Stimulated activated CD4-positive, alpha-beta T cell treated with anti-CD3 and anti-CD28 coated beads, Interleukin-12 subunit alpha, Interleukin-12 subunit beta, amount 100 ng/mL, for 4 hours (primary cell): ENCODE results near the gene CTDSPL.
A peak's percentile ranks its signal among the peaks of the same experiment; 100 is the strongest.

ENCODE experiments used
- DNase-seq: peaks from one replicate; pipeline ENCODE4 v3.0.0-alpha.2; 2020

The CTDSPL gene

DNA sequence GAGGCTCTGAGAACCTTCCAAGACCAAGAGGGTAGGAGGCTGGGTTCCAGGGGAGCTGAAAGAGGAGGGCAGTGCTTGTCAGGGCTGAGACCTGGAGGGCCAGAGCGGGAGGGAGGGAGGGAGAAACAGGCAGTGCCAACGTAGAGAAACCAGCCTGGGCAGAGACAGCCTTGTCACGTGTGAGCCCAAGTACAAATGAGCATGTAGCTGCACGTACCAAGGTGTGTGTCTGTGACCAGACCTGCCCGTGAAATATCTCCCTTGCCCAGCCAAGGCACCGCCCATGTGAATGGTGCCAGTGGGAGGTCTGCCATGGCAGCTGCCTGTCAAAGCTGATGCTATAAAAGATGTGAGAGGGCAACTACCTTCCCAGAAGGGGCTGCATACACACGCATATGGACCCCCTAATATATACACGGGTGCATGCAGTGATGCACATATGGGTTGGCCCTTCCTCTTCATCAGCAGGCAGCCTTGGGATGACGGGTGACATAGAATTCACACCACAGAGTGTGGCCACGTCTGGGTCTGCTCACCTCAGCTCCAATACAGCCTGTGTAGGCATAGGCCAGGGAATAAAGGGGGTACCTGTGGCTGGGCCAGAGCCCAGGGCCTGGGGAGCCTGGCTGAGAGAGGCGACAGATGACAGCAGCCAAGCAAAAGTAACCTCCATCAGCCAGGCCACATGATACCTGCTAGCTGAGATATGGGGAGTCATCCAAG lies 7.8 kb upstream of the CTDSPL start:
- DNase-seq, result no peak

DNA sequence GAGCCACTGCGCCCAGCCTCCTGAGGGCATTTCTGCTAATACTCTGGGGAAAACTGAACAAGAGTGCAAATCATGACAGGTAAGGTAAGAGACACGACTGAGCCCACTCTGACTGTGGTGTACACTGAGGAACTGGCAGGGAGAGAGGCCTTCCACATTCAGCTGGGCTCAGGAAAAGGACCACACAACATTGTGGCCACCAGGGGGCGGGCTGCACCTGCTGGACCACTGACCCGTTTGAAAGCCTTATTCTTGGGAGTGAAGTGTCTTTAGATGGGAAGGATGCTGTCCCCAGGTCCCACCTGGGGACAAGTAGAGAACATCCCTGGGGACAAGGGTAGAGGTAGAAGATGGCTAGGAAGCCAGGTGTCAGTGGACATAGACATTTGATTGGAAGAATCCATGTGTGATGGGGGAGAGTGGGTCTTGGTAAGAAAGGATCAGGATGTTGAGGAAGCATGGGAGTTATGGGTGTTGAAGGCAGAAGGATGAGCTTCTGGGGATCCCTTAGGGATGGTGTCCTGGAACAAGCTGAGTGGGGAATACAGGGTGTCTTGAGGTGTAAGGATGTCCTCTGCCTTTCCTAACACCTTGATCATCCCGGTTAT lies 6.2 kb upstream of the CTDSPL start:
- DNase-seq, result peak; percentile 76

DNA sequence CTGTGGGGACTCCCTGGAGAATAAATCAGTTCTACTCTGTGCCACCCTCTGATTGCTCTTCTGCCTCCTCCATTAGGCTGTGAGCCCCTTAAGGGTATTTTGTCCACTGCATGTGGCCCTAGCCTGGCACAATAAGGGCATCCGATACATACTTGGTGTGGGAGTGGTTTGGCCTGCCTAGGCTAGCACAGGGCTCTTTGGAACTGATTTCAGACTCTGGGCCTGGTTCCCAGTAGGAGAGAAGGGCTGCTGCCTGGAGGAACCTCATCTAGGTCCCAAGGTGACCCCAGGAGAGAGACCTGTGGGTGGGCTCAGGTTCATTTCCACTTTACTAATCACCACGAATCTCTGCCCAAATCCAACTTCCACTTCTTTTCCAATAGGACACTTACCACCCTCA lies 5.3 kb upstream of the CTDSPL start:
- no peak for DNase-seq

DNA sequence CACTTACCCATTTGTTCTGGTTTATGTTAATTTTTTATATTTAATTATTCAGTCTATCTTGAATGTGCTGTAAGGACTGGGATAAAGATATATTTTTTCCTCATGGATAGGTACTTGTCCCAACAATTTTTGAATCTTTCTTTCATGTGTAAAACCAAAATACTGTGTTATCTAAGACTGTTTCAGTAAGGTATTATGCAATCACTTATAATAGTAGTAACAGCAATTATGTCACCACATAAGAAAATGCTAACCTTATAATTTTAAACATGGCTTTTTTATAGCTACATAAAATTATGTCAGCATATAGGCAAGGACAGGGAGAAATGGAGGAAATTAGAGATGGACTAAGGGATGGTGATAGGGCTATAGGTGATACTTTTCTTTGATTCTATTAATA lies 2.9 kb upstream of the CTDSPL start:
- DNase-seq, result no peak

GRCh38 chr3:37859354-37859753 lies 2.3 kb upstream of the CTDSPL start:
- DNase-seq, result no peak

- DNase-seq, result peak; percentile 8
Measured at GRCh38 chr3:37859908-37860199, 1.8 kb upstream of the CTDSPL start.

DNA sequence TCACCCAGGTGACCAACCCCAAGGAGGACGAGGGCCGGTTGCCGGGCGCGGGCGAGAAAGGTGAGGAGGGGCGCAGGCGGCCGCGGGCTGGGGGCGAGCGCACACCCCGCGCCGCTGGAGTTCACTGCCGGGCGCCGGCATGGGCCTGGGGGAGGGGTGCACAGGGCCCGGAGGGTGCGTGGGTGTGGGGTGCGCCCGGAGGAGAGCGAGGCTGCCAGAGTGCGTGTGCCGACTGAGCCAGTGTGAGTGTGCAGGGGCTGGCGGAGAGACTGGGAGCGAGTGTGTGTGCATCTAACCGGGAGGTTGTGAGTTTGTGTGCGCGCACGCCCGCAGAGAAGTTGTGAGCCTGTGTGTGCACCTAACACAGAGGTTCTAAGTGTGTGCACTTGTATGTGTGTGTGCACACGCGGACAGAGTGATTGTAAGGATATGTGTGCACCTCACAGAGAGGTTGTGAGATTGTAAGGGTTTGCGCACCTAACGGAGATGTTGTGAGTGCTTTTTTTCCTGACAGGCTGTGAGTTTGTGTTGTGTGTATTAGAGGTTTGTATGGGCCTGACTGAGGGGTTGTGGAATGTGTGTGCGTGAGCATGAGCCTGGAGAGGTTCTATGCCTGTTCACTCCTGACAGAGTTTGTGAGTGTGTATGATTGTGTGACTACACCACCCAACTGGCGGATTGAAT lies 681 bp downstream of the CTDSPL start:
- DNase-seq, result peak; percentile 52

GRCh38 chr3:37862903-37863815 lies 1.5 kb downstream of the CTDSPL start:
- no peak for DNase-seq

DNA sequence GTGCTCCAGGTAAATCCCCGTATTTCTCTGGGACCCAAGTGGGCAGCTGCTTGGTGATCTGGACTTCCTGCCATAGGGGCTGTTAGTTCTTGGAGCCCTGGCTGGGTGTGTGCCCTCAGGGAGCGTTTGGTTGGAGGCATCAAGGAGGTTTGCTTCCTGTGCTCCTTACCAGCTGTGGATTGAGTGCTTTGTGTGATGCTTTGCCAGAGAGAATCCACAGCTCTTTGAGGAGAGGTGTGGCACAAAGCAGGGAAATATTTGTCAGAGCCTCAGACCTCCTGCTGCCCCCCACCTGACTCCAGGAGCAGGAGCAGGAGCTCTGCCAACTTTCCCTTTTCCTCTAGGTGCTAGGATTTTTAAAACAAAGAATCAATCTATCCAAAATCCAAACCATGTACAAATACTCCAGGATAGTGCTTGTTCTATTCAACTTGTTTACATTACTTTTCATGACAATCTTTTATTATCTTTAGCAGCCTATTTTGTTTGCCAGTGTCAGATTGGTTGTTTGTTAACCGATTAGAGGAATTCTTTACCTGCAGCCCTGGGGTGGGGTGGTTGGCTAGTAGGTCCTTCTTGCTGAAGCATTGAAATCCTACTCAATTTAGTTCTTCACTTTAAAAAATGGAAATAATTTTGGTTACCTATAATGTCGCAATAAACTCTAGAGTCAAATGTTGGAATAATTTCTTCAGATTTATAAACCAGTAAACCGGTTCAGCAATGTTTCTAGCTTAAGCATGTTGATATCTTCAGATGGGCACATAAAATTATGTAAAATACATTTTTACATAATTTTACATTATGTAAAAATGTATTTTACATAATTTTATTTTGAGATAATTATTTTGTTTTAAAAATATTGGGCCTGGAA lies 2.5 kb downstream of the CTDSPL start:
- DNase-seq, result no peak

DNA sequence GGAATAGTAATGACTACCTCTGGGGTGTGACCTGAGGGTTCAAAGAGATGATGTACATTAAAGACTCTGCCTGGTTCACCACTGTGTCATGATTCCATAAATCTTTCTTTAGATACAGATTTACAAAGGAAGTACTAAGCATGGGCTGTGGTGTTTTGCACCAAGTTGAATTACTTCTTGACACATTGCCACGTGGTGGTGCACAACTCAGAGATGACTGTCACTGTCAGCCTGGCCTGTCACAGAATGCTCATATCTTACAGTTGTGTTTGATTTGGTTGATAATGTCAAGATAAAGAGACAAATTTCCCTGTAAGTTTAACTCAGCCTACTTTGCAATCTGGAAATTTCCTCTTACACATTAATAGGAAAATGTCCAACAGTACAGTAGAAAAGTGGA lies 3.2 kb downstream of the CTDSPL start:
- DNase-seq, result no peak

DNA sequence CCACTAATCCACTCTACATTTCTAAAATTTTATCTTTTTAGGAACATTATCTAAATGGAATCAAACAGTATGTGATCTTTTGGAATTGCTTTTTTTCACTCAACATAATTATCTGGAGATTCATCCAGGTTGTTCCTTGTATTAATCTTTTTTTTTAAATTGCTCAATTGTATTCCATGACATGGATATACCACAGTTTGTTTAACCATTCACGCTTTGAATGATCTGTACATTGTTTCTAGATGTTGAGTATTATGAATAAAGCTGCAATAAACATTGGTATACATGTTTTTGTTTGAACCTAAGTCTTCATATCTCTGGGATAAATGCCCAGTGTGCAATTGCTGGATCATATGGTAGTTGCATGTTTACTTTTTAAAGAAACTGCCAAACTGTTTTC lies 5.5 kb downstream of the CTDSPL start:
- no peak for DNase-seq

- DNase-seq, result no peak
Measured at GRCh38 chr3:37871858-37872257, 10.2 kb downstream of the CTDSPL start.

DNA sequence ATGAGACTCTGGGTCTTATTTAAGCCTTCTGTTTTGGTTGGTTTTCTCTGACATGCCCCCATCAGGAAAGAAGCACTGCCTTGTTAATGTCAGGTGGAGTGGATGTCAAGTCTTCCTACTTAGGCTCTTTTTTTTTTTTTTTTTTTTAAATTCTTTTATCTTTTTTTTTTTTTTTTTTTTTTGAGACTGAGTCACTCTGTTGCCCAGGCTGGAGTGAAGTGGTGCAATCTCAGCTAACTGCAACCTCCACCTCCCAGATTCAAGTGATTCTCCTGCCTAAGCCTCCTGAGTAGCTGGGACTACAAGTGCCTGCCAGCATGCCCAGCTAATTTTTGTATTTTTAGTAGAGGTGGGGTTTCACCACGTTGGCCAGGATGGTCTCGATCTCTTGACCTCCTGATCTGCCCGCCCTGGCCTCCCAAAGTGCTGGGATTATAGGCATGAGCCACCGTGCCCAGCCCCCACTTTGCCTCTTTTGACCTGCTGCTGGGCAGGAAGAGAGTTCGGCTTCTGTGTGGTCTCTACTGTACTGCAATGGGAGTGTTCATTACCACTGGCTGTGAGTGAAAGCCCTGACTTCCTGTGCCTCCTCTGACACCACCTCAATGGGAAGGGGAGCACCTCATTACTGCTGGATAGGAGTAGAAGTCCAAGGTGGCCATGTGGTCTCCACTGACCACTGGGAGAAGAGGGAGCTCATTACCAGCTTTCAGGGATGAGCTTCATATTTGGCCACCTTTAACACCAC lies 10.9 kb downstream of the CTDSPL start:
- DNase-seq, result no peak

DNA sequence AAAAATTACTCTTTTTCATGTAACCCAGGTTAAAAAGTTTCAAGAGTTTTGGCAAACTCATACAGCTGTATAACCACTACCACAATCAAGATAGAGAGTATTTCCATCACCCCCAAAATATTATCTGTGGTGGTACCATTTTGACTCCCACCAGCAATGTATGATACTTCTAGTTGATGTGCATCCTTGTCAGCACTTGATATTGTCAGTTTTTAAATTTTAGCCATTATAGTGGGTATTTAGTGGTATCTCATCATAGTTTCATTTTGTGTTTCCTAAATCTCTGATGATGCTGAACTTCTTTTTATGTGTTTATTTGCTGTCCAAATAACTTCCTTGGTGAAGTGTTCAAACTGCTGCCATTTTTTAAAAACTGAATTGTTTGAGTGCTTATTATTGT lies 14.6 kb downstream of the CTDSPL start:
- no peak for DNase-seq

- no peak for DNase-seq
Measured at GRCh38 chr3:37882711-37883110, 21.0 kb downstream of the CTDSPL start.

DNA sequence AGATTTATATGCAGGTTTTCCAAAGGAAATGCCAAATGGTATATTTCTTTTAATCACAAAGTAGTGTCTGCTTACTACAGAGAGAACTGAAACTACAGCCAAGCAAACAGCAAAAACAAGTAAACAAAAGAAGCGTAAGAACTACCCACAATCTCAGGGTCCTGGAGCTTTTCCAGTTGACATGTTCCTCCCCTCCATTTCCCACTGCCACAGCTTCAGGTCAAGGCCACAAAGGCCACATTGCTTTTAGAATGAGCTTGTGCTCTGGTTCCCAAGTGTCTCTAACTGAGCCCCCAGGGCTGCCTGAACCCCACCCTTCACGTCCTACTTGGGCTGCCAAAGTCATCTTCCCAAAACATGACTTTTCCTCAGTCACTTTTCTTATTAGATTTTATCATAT lies 24.1 kb downstream of the CTDSPL start:
- DNase-seq, result no peak

- DNase-seq, result no peak
Measured at GRCh38 chr3:37886395-37886794, 24.7 kb downstream of the CTDSPL start.

DNA sequence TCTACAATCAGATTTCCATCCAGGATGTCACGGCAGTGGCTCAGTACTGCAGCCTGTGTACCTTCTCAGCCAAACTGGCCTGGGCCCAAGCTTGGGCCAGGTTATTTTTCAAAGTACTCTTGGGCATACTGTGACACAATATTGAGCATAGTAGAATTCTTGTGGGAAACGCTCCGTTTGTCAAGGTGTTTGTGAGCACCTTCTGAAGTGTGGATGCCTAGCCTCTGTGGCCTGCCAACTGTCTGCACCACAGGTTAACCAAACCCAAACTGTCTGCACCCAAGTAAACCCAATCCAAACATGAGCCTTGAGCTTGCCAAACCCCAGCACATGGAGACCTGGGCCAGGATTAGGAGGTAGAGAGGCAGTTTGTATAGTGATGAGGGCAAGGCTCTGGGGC lies 25.4 kb downstream of the CTDSPL start:
- DNase-seq, result no peak

DNA sequence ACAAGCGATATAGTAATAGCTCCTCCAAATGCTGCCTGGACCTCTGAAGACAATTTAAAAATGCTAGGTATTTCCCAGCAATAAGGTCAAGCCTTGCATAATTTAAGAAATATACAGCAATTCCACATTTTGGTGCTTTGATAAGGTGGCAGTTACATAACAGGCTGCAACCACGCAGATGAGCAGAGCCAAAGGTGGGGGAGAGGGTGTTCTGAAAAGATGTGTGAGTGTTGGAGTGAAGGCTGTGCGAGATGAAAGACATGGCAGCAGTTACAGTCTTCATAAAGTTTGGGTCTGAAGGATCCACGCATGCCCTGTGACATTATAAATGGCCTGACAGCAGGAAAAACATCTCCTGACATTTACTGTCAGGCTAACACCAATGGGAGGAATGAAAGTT lies 26.1 kb downstream of the CTDSPL start:
- no peak for DNase-seq

- no peak for DNase-seq
Measured at GRCh38 chr3:37888421-37888820, 26.7 kb downstream of the CTDSPL start.

DNA sequence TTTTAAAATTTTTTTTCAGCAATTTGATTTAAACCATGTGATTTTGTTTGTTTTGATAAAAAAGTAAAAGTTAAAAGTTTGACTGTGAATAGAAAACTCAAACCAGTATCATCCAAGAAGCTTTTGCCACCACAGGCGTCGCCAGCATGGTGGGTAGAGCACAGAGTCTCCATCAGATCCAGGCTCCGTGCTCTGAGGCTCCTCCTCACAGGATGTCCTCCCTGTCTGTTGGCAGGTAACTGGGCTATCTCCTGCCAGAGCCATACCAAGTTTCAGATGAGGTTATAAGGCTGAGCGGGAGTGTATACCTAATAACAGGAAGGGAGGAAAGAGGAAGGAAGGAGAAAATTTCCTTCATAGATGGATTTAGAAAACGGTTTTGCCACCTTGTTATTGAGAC lies 28.8 kb downstream of the CTDSPL start:
- DNase-seq, result no peak

- DNase-seq, result no peak
Measured at GRCh38 chr3:37891227-37891626, 29.5 kb downstream of the CTDSPL start.
